NCI-H446 treated with DMSO at 0.1 percent for 48 hours (cell line): ENCODE data around the gene TEX51.

Experiments
- DNase-seq: peaks from one replicate; lab custom pipeline; 2025; lab: John Stamatoyannopoulos, UW

TEX51 gene

GRCh38 chr2:126879348-126880298 lies 19.1 kb upstream of the TEX51 start:
- DNase-seq: no peak

DNA sequence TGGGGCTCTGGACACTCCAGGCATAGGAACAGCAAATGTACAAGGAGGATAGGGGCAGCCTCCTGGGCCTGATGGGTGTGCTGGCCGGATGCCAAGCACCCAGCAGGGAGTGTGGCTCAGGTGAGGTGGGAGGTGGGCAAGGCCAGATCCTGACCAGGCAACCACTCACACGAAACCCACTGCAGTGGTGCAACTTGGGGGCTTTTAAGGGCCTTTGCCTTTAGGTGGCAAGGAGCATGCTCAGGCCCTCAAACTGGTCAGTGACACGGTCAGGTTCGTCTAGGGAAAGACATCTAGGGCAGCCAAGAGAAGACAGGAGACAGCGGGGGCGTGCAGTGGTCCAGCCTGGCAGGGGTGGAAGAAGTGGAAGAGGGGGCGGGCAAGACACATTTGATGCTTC lies 18.4 kb upstream of the TEX51 start:
- no peak for DNase-seq

GRCh38 chr2:126880817-126881216 lies 17.9 kb upstream of the TEX51 start:
- no peak for DNase-seq

DNA sequence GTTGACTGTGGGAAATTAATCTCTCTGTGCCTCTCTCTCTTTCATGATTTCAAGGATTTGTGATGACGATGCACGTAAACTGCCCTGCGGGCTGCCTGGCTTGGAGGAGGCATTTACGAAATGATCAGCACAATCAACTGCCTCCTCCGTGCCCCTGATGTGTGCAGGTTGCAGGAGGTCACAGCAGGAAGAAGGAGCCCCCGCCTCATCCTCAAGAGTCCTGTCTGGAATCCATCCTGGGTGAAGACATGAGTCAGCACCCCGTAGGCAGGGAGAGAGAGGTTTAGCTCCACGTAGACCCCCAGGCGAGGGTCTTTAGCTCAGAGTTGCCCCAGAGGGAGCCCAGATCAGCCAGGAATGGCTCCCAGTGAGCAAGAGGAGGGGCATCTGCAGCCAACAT lies 17.1 kb upstream of the TEX51 start:
- no peak for DNase-seq

- no peak for DNase-seq
Observed at GRCh38 chr2:126882181-126882580, 16.5 kb upstream of the TEX51 start.

GRCh38 chr2:126882736-126883665 lies 15.7 kb upstream of the TEX51 start:
- no peak for DNase-seq

GRCh38 chr2:126883666-126884040 lies 15.0 kb upstream of the TEX51 start:
- no peak for DNase-seq

DNA sequence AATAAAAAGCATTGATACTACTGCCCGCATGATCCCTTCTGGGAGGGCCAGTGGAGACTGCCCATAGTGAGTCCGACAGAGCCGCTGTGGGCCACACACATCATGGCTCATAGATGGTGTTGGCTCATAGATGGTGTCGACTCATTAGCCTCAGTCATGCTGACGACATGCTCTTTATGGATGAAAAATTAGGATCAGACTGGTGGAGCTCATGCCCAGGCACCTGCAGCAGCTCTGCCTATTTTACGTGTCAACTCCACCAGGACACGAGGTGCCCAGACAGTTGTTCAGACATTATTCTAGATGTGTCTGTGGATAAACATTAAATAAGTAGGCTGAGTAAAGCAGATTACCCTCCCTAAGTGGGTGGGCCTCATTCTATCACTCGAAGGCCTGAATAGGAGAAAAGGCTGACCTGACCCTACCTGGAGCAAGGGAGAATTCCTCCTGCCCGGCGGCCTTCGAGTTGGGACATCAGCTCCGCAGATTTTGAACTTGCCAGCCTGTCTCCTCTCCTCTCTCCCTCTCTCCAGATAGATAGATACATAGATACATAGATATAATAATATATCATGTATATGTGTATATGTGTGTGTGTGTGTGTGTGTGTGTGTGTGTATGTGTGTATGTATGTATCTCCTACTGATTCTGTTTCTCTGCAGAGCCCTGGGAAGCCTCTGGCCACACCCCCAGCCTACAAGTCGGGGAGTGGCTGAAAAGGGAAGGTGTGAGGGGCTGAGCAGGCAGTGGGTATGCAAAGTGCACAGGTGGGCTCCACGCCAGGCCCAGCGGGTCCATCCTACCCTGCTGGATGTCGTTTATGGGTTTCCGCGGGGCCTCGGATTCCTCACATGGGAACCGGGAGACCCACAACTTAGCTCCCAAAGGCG lies 13.6 kb upstream of the TEX51 start:
- no peak for DNase-seq

GRCh38 chr2:126885751-126886210 lies 12.9 kb upstream of the TEX51 start:
- no peak for DNase-seq

- no peak for DNase-seq
Observed at GRCh38 chr2:126886211-126886915, 12.3 kb upstream of the TEX51 start.

GRCh38 chr2:126886916-126887280 lies 11.8 kb upstream of the TEX51 start:
- no peak for DNase-seq

DNA sequence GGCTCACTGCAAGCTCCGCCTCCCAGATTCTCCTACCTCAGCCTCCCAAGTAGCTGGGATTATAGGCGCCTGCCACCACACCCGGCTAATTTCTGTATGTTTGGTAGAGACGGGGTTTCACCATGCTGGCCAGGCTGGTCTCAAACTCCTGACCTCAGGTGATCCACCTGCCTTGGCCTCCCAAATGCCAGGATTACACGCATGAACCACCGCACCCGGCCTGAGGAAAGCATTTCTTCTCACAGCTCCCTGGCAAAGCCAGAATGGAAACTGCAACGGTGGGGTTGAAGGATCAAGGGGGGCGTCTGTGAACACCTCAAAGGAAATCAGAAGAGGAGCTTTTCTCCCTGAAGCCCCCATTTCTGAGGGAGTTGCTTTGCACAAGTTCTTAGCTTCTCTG lies 11.2 kb upstream of the TEX51 start:
- no peak for DNase-seq

GRCh38 chr2:126888046-126888445 lies 10.6 kb upstream of the TEX51 start:
- no peak for DNase-seq

DNA sequence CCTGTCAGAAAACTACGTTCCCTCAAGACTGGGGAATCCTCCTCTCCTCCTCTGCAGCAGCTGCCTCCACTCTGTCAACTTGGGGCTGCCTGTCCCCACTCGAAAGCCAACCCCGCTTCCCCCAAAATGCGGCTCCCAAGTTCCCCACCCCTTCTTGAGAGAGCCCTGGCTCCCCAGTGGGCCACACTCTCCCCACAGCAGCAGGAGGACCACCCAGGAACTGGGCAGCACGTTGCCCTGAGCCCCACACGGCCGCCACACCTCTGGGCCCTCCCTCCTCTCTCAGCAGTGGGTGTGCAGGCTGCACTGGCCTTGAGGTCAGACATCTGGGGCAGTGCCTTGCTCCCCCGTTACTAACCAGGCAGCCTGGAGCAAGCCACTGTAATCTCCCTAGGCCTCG lies 9.6 kb upstream of the TEX51 start:
- no peak for DNase-seq

DNA sequence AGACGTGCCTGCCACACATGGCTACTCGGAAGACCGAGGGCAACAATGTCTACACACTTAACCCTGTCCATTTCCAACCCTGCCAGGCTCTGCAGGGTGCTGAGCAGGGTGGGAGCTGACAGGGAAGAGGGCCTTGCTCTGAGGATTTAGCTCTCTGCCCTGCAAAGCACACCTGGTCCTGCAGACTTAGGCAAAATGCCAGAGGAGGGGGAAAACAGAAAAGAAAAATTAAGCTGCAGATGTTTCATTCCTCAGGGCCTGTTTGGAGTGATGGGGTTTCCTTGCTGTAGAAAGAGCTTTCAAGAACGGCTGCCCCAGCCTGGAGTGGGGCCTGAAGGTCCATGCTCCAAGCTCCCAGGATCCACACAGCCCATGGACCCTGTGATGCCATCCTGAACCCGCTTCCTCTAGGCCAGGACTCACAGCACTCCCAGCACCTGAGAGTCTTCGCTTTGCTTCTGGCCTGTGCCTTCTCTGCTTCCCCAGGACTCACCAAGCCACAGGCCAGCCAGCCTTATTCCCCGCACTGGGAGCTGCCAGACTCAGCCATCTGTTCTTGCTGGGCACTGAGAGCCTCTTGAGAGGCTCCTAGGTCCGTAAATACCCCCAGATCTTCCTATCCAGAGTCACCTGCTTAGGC lies 9.1 kb upstream of the TEX51 start:
- DNase-seq: no peak

- no peak for DNase-seq
Observed at GRCh38 chr2:126890136-126890510, 8.6 kb upstream of the TEX51 start.

DNA sequence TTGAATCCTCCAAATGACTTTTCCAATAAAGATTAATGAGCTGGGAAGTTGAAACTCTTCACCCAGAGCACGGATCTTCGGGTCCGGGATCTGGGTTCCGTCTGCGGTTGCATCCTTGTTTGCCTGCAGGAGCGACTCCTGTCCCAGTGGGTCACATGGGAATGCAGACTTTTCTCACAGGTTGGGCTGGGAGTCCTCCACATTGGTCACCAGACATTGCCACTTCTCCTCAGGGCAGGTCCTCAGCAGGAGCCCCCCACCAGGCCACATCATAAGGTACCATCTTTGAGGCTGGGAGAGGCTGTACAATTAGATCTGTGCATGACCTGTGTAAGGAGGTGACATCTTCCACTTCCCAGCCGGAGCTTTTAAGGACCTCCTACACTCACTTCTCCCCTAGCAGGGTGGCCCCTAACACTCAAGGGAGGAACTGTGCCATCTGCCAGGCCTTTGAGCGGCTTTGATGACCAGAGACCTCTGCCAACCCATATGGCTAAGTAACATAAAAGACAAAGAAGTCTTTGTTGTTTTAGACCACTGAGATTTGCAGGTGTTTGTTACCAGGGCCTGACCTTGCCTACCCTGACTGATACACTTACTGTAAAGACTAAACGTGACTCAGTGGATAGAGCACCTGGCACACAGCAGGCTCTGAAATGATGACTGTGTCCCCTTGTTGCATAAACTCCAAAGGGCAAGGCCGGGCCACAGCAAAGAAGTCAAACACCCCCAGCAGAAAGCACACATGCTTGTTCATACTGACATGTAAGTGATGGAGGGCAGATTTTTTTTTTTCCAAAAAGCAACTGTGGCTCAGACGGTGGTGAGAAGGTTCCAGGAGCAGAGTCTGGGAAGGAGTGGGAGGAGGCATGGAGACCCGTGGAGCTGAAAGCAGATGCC lies 7.9 kb upstream of the TEX51 start:
- DNase-seq: no peak

GRCh38 chr2:126891681-126892500 lies 6.8 kb upstream of the TEX51 start:
- no peak for DNase-seq

GRCh38 chr2:126893153-126893552 lies 5.5 kb upstream of the TEX51 start:
- DNase-seq: no peak
